Astrocyte of the cerebellum (primary cell): ENCODE measurements around the gene DRAP1.

ENCODE experiments used
- DNase-seq: peaks from one replicate; pipeline ENCODE4 v3.0.0-alpha.2; 2011; ENCODE audit warnings: low read depth
- H3K4me3 ChIP-seq: 2 replicates; pipeline ENCODE4 v1.5.1; 2011; ENCODE audit warnings: mild to moderate bottlenecking, low read depth, low read length, moderate library complexity
- CTCF ChIP-seq: IDR thresholded peaks from 2 replicates; pipeline ENCODE4 v1.5.1; 2012; ENCODE audit warnings: low read length, low read depth, moderate library complexity, mild to moderate bottlenecking; ENCODE audit errors: missing control alignments
- in situ Hi-C: cut with HindIII; loops from 2 replicates; pipeline ENCODE4 v1.10.0; 2017; ENCODE audit warnings: low sequenced_read_pairs

The DRAP1 gene

GRCh38 chr11:65928667-65929066, 9.4 kb downstream of the DRAP1 start:
- in situ Hi-C loops: no loop called here
- TF ChIP-seq CTCF: no peak
- DNase-seq: no peak
- no peak overlapping the region for H3K4me3 ChIP-seq

GRCh38 chr11:65931773-65932557, 12.7 kb downstream of the DRAP1 start:
- H3K4me3 ChIP-seq: no peak overlapping the region
- no peak for DNase-seq
- TF ChIP-seq CTCF: no peak
- in situ Hi-C loops: no loop called here

- no peak for DNase-seq
- in situ Hi-C loops: no loop called here
- no peak for TF ChIP-seq CTCF
- H3K4me3 ChIP-seq: no peak overlapping the region
Observed at GRCh38 chr11:65932558-65932919, 13.3 kb downstream of the DRAP1 start.

GRCh38 chr11:65934014-65934413, 14.8 kb downstream of the DRAP1 start:
- in situ Hi-C loops: no loop called here
- H3K4me3 ChIP-seq: no peak overlapping the region
- no peak for TF ChIP-seq CTCF
- DNase-seq: no peak

- no peak for DNase-seq
- in situ Hi-C loops: no loop called here
- TF ChIP-seq CTCF: no peak
- H3K4me3 ChIP-seq: no peak overlapping the region
Observed at GRCh38 chr11:65937766-65938165, 18.5 kb downstream of the DRAP1 start.

- in situ Hi-C loops: no loop called here
- H3K4me3 ChIP-seq: no peak overlapping the region
- no peak for DNase-seq
- no peak for TF ChIP-seq CTCF
Observed at GRCh38 chr11:65941720-65942310, 22.6 kb downstream of the DRAP1 start.
